Islet precursor cell (in vitro differentiated cells): ENCODE data around the gene SMAP2.
"Not testable (repeated sequence)": the region's sequence is repeated elsewhere in the genome, so short reads cannot be mapped to it uniquely, and the experiment has no call there.

Experiments used
- DNase-seq: peaks from one replicate; pipeline ENCODE4 v3.0.0-alpha.2; 2018

Gene SMAP2

DNA sequence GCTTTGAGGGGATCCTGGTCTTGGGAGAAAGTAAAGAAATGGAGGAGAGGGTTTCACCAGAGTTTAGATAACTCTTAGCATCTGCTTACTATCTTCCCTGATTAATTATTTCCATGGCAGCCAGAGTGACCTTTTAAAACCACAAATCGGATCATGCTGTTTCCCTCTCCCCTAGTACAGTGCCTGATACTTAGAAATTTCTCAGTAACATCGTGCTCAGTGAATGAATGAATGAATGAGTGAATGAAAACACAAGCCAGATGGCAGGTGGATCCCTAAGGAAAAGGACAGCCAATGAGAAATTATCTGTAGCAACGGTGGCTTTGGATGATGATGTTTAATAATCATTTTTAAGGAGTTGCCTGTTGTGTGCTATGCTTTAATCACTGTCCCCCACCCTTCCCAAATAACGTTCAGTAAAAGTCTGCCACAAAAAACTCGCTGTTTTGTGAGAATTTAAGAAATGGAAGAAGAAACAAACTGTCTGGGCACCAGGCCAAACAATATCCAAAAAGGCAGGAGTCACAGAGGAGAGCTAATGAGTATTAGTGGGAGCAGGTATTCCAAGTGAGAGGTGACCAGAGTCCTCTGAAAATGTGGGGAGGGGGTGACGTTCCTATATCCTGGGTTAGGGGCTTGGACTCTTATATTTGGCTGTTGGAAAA is 737 bp upstream of the SMAP2 start:
- no peak for DNase-seq

DNA sequence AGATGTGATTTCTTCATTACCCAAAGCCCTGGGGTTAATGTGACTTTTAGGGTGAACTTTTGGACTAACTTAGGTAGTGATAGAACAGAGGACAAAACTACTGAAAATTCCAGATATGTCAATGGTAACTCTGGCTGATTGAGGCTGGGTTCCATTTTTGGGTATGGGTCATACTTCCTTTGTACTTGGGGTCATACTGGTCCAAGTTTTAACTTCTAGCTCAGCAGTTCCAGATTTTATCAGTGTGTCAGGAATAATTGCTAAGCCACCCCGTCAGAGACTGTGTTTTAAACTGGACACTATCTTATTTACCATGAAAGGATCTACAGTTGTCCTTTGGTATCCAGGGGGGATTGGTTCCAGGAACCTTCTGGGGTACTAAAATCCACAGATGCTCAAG is 4.0 kb downstream of the SMAP2 start:
- no peak for DNase-seq

DNA sequence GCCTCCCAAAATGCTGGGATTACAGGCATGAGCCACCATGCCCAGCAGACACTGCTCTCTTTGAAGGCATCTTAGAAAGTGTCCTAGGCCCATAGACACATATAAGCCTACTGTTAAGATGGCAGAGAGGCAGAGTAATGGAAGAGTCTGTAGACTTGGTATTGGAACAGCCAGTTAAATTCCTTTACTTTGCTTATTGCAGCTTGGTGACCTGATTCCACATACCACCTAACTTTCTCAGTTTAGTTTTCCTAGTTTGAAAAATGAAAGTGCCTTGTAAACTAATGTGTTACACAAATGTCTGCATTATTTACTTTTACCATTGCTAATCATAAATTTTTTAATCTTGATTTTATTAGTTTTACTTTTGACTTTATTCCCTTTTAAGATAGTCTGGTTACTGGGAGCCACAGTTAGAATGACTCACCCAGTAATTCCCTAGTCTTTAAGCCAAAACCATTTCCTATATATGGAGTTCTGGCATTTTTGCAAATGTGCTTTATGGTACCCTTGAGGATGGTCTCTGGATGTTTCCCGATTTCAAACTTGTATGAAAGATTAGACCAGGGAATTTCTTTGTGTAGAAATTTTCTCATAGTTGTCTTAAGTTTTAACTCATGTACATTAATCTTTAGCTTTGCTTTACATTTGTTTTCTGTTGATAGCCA is 6.4 kb downstream of the SMAP2 start:
- no peak for DNase-seq

DNA sequence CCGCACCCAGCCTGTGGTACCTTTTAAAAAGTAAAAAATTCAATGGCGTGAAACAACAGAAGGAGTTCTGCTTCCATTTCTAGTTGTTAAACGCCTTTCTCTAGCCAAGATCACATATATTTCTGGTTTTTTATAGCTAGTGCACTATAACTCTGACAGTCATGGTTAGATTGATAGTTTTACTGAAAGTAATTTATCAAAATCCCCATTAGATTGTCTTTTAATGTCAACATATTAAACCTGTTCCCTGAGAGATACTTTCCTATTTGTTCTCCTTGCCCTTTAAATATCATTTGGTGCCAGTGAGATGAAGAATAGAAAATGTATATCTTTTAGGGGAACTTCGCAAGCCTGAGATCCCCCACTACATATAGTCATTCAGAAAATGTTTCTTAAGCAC is 7.3 kb downstream of the SMAP2 start:
- DNase-seq = no peak

DNA sequence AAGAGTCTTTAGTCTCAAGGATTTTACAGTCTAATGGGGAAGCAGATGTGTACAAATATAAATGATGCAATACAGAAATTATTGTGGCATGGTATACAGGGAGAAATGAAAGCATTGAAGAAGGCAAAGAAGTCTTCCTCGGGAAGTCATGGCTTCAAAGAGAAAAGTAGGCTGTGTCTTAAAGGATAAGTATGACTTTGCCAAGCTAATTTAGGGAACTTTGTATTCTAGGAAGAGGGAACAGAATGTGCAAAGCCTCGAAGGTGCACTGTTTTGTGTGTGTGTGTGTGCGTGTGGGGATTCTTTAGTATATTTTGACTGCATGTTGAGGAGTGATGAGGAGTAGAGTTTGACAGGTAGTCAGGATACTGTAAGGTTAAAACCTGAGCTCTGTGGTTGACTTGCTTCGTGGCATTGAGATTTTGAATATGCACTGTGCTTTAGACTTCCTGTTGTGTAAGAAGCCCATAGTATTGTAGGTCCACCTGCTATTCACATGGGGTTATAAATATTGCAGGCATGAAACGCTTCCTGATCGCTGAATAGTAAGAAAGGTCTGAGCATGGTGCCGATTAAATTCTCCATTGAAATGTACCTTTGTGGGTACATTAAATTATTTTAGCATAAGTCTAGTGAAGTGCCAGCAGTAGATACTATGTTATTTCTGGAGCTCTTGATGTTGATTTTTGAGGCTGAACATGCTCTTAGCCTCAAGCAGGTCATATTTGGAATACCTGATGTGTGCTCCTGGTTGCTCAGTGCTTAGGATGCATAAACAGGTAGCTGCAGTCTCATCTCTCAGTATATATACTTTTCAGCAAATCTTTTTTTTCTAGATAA is 8.0 kb downstream of the SMAP2 start:
- DNase-seq = no peak

DNA sequence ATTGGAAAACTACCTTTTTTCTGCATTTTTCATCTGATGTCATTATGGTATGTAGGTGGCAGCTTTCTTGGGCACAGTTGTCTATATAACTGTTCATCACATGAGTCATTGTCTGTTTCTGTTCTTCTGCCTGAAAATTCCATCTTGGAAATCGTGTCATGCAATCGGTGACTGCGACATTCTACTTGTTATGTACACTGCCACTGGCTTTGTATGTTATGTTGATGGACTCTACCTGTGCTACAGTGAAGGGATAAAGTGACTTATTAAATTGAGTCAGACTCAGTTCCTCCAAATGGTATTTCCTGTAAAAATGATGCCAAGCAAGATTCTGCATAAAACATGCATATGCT is 8.6 kb downstream of the SMAP2 start:
- no peak for DNase-seq

DNA sequence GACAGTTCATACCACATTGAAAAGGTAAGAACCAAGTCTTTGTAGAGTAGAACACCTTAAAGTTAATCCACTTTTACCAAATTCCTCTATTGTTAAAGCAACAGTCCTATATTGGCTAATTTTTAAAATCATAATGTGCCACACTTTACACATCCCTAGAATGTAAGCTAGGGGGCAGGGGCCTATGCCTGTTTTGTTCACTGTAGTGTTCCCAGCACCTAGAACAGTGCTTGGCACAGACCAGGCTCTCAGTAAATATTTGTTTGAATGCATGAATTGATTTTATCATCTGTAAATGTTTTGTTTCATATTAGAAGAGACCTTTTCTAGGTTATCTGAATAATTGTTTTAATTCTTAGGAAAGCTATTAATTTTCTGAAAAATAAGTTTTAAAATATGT is 9.1 kb downstream of the SMAP2 start:
- DNase-seq = no peak

DNA sequence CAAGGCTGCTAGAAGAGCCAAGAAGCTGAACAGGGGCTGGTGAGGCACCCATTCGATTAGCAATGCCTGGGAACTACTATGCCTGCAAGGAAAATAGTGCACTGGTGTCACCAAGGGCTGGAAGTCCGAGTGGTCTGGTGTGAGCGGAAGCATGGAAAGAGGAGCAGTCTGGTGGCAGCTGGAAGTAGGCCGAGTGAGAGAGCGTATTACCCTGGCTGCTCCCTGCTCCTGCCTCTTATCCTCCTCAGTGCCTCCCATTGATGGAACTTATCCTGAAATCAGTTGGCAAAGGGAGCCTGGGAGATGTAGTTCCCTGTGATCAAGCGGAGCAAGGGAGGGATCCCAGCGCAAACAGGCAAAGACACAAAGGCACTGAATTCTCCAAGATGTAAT is 9.6 kb downstream of the SMAP2 start:
- DNase-seq = peak; percentile 59

DNA sequence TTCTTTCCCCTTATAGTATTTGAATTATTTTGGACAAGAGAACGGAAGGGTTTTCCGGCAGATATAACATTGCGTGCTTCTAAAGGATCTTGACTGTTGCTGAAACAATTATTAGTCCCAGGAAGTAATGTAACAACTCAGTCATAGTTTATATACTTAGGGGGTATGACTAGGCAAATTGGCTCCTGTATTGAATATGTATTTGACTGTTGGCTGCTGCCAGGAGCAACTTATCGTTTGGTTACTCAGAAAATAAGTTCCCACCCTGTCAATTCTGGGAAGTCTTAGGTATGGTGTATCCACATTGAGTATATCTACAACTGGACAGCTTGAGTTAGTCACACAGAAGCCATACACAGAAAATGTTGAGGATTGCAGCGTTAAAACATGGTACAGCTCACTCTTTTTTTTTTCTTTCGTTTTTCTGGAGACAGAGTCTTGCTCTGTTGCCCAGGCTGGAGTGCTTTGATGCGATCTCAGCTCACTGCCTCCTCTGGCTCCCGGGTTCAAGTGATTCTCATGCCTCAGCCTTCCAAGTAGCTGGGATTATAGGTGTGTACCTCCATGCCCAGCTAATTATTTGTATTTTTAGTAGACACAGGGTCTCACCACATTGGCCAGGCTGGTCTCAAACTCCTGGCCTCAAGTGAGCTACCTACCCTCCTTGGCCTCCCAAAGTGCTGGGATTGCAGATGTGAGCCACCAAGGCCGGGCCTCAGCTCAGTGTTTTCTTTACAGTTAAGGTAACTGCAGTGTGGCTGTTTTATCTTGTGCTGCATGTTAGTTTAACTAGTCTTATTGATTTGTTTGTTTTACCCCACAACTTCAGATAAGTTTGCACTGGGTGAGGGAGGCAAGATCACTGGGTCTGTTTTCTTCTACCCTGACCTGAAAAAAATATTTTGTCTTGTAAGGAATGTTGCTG is 10.2 kb downstream of the SMAP2 start:
- DNase-seq = no peak

DNA sequence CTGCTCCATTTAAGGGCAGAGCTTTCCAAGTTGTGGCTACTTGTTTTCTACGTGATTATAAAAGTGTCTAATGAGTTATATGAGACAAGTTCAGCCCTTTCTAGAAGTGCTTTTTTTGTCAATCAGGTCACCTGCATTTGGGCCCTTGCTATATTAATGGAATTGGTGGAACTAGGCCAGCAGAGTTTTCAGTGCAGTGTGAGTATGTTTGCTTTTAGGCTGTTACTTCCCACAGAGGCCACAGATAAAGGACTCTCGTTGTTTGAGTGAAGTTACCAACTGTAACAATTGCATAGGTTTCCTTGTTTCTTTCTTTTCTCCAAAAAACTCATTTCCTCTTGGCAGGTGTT is 10.9 kb downstream of the SMAP2 start:
- no peak for DNase-seq

DNA sequence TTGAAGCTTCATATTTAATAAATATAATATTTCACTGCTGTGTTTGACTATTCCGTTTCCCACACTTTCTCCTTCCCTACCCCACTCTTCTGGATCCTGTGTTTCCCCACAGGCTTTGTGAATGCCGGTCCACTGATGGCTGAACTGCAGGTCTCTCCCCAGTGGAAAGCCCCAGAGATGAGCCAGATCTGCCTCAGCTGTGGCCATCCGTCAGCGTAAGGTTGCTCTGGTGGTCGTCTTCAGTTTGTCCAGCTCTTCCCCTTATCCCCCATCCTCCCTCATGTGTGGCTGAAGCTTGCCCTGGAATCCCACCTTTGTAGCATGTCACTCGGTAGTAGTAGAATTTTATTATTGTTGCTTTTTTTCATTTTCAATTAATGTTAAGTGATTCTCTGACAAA is 11.4 kb downstream of the SMAP2 start:
- no peak for DNase-seq

DNA sequence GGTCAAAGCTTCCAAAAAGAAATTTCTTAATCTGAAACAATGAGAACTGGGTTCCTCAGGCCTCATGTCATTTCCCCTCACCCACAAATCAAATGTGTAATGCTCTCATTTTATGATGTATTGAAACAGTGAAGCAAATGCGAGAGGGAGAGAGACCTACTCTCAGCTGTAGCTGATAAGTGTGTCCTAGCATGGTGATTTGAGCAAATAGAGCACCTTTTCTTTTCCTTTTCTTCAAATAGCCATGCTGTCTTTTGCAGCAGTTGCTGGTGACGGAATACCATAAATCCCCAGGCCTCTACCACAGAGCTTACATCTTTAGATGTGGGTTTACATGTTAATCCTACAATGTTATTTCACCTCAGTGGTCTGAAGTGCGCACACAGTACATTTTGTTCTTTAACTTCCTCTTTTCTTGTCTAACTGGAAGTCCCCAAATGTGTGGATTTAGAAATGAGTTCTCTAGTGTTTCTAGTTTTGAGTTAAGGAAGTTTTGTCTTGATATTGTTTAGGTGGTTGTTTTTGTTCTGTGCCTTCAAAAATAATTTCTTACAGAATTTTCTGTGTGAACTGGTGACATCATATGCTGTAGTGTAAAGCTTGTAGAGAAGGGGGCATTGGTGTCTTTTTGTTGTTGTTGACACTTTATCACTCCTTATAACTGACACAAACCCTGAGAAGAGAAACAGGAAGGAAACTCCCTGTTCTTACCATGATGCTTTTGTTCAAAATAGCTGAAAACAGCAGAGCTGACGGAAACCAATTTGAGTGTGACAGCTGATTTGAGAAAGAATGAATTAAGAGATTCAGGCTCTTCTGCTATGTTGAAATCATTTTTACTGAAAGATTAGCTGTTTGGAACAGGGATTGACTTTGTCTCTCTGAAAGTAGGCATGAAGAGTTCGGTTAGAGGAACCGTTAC is 12.2 kb downstream of the SMAP2 start:
- DNase-seq = no peak

DNA sequence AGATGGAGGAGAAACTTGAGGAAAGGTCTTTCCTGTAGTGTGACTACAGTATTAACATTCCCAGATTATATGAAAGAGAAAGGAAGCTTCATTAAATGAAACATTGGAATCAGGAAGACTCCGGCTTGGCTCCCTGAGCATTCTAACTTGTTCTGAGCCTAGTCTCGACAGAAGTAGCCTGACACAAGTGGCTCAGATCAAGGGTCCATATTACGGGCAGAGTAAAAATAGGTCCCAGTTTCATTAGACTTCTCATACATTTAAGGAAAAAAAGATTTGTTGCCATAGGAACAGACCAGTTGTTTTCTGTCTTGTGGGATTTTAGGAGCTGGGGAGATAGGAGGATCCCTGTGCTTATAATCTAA is 12.8 kb downstream of the SMAP2 start:
- DNase-seq = no peak

DNA sequence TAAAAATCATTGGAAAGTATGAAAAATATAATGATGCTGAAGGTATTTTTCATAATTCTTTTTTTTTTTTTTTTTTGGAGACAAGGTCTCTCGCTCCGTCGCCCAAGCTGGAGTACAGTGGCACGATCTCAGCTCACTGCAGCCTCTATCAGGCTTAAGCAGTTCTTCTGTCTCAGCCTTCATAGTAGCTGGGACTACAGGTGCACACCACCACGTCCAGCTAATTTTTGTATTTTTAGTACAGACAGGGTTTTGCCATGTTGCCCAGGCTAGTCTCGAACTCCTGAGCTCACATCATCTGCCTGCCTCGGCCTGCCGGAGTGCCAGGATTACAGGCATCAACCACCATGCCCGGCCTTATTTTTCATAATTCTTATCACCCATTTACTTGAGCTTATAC is 13.3 kb downstream of the SMAP2 start:
- no peak for DNase-seq

DNA sequence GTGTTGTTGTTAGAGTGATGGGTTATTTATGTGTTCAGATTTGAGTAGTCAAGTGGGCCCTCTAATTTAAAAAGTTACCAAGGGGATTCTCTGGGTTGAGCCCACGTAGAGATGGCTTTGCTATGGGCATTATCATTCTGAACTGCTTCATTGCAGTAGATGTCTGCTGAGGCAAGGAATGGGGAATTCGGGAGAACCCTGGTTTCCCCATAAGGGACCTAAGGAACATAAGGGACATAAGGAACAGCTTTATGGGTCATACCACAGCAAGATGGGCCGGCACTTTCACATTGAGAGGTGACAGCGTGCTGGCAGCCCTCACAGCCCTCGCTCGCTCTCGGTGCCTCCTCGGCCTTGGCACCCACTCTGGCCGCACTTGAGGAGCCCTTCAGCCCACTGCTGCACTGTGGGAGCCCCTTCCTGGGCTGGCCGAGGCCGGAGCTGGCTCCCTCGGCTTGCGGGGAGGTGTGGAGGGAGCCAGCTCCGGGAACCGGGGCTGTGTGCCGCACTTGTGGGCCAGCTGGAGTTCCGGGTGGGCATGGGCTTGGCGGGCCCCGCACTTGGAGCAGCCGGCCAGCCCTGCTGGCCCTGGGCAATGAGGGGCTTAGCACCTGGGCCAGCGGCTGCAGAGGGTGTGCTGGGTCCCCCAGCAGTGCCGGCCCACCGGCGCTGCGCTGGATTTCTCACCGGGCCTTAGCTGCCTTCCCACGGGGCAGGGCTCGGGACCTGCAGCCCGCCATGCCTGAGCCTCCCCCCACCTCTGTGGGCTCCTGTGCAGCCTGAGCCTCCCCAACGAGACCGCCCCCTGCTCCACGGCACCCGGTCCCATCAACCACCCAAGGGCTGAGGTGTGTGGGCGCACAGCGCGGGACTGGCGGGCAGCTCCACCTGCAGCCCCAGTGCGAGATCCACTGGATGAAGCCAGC is 14.1 kb downstream of the SMAP2 start:
- not testable (repeated sequence) for DNase-seq

DNA sequence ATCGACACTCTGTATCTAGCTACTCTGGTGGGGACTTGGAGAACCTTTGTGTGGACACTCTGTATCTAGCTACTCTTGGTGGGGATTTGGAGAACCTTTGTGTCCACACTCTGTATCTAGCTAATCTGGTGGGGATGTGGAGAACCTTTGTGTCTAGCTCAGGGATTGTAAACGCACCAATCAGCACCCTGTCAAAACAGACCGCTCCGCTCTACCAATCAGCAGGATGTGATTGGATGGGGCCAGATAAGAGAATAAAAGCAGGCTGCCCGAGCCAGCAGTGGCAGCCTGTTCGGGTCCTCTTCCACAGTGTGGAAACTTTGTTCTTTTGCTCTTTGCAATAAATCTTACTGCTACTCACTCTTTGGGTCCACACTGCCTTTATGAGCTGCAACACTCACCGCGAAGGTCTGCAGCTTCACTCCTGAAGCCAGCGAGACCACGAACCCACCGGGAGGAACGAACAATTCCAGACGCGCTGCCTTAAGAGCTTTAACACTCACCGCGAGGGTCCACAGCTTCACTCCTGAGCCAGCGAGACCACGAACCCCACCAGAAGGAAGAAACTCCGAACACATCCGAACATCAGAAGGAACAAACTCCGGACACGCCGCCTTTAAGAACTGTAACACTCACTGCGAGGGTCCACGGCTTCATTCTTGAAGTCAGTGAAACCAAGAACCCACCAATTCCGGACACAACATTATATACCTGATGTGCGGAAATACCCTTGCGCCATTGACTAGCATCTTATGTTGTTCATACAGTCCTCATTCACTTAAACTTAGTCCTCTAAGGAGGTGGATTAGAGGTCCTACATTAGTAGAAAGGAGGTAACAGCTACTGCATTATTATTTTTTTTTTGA is 15.2 kb downstream of the SMAP2 start:
- DNase-seq = not testable (repeated sequence)

DNA sequence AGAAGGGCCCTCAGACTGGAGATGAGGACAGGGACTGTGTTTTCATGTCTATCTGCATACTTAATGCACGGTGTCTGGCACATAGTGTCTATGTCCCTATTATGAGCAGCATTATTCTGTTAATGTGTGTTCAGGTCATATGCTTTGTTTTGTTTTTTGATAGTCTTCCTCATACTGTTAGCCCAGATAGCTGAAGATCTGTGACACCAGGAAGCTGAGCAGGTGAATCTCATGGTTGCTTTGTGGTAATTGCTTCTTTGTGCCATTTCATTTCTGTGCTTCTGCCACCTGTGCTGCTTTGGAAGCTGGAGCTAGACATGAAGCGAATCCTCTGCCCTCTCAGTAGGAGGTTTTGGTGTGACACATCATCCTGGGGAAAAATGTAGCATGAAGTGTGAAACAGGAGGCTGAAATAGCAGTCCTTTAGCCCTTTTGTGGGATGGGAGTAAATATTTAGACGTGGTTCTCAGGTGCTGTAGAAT is 15.8 kb downstream of the SMAP2 start:
- no peak for DNase-seq

DNA sequence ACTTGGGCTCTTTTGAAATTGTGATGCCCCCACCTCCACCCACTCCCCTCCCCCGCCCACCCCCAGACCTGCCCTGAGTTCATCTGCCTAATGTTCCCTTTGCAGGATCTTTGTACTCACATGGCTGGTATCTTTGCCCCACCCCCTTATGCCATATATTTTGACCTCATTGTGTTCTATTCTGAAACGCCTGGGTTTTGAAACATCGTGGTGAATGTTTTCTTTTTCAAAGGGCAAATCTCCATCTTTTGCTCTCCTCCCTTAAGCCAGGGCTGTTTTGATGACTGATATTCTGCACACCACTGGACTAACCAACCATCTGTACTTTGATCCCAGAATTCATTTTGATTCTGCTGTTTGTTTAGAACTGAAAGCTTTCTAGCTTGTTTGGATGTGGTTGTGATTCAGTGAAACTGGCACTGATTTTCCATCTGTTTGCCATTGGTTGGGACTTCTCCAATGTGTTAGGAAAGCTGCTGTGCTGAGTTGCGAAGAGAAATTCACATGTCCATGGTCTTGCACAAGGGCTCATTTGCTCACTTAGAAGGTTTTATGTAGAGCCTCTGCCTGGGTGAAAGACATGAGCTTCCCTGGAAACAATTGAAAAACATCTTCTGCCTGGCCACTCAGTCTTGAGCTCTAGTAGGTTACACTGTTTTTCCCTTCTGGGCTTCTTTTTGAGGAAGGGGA is 16.5 kb downstream of the SMAP2 start:
- no peak for DNase-seq

DNA sequence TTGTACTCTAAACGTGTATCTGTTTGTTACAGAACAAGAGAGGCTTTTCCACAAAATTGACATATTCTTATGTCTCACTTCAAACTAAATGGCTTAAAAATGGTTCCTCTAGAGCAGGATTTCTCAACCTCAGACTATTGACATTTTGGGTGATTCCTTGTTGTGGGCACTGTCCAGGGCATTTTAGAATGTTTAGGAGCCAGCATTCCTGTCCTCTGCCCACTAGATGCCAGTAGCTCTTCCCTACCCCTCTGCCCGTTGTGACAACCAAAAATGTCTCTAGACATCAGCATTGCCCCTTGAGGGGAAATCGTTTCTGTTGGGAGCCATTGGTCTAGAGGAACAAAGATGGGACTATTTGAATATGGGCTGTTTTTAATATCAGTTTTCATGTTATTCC is 17.3 kb downstream of the SMAP2 start:
- no peak for DNase-seq
